Right lobe of liver (tissue), 6 donors: ENCODE measurements around the gene WDR91. TPM values are rescaled to one million over a fixed set of nuclear protein-coding genes. Genes with fewer than 3 reads are reported as not detected.

Experiments
- ATAC-seq, 4 donors: fragments of 200-7000 bp; cut with Tn5 transposase; one replicate each; pipeline ENCODE4 v1.9.1; 2020; ENCODE audit warnings: mild to moderate bottlenecking in 4 of 4, moderate library complexity in 4 of 4
- DNase-seq, 3 donors: peaks; one replicate each; pipeline ENCODE4 v3.0.0-alpha.2; 2020
- H3K27ac ChIP-seq, 3 donors: fragments of 200-600 bp; one replicate each; pipeline ENCODE4 v1.8.0; 2022
- H3K27me3 ChIP-seq, 2 donors: fragments of 200-600 bp; one replicate each; pipeline ENCODE4 v1.8.0; 2022
- H3K36me3 ChIP-seq, 4 donors: fragments of 200-600 bp; sonication (generic) in 1 of 4; one replicate each; pipeline versions ENCODE4 v1.5.1 to v1.8.0; 2017 to 2022; ENCODE audit warnings: control low read depth in 1 of 4
- H3K4me1 ChIP-seq, 4 donors: fragments of 200-600 bp; sonication (generic) in 1 of 4; one replicate each; pipeline versions ENCODE4 v1.5.1 to v1.8.0; 2017 to 2022; ENCODE audit warnings: control low read depth in 1 of 4
- H3K4me3 ChIP-seq, 3 donors: fragments of 200-600 bp; one replicate each; pipeline ENCODE4 v1.8.0; 2022
- H3K9me3 ChIP-seq, 4 donors: fragments of 200-600 bp; sonication (generic) in 1 of 4; one replicate each; pipeline versions ENCODE4 v1.5.1 to v1.8.0; 2017 to 2022; ENCODE audit warnings: control low read depth in 1 of 4
- CTCF ChIP-seq, 4 donors: fragments of 200-600 bp in 3 of 4; fragments of 450-650 bp in 1 of 4; IDR thresholded peaks; one replicate each; pipeline versions ENCODE4 v1.5.1 to v1.8.0; 2016 to 2022; ENCODE audit warnings: antibody characterized with exemption in 4 of 4, mild to moderate bottlenecking in 2 of 4
- POLR2A ChIP-seq: fragments of 450-650 bp; IDR thresholded peaks from one replicate; pipeline ENCODE4 v1.6.1; 2017; ENCODE audit warnings: antibody characterized with exemption, mild to moderate bottlenecking
- WGBS: methylation state at CpG from one replicate; pipeline ENCODE4 v1.1.6; 2018; ENCODE audit warnings: low coverage, low lambda C conversion rate; ENCODE audit not compliant: insufficient coverage; ENCODE audit errors: missing lambda C conversion rate; 5-methylcytosine and 5-hydroxymethylcytosine counted together
- intact Hi-C, 2 donors: fragments of 100-400 bp; cut with DNase I; formaldehyde crosslinking; loops; one replicate each; pipeline versions ENCODE4 v1.11.2 to v1.14.1; 2022
- total RNA-seq, 6 experiments: library from RNA; depleted of rRNA in 2 of 6; stranded (reverse); fragments of >200 nt in 2 of 6; fragmentation: NEBNext Ultra II Directional in 3 of 6; extraction: Animal tissue kit (Norgen Biotek cat#: 25700) in 3 of 6; gene quantifications; one replicate each; pipeline versions ENCODE4 v1.1.0 to v1.2.4, GENCODE V29; 2016 to 2023
- donor health status: DM: no; HTN: yes; CAD: no.
- donor health status: DM: no; HTN: no; CAD: no.
- donor health status: DM: no; HTN: no; CAD: no.
- donor health status: DM: no; HTN: yes; CAD: no.
- donor health status: DM: no; HTN: yes; CAD: no.

The WDR91 gene
- total RNA-seq, 6 experiments from 2014 or later, result 6.0 to 11.5 (median 8.6) TPM

GRCh38 chr7:135192914-135193536, 18.3 kb downstream of the WDR91 start:
- H3K27me3 ChIP-seq, result no peaks in the 10 kb centered on the region
- no peak for ATAC-seq
- TF ChIP-seq POLR2A (no peak), CTCF (IDR thresholded peaks at IDR 0.05) (no peak)
- H3K36me3 ChIP-seq, result peaks cover 5 to 66% (median 9%) of the 10 kb centered on the region in 4 donors
- no CpG with 5 or more reads among the region's 11 CpGs for WGBS
- H3K9me3 ChIP-seq, result no peaks in the 10 kb centered on the region
- H3K4me1 ChIP-seq, result peaks cover 0 to 6% (median 0%) of the 10 kb centered on the region in 4 donors
- DNase-seq, result no peak
- intact Hi-C loops, result no loop called here
- no peak overlapping the region for H3K4me3 ChIP-seq
- no peak overlapping the region for H3K27ac ChIP-seq

GRCh38 chr7:135190703-135191102, 20.6 kb downstream of the WDR91 start:
- H3K36me3 ChIP-seq, result peaks cover 5 to 63% (median 19%) of the 10 kb centered on the region in 4 donors
- H3K9me3 ChIP-seq, result no peaks in the 10 kb centered on the region
- intact Hi-C loops, result no loop called here
- no peak for ATAC-seq
- no peaks in the 10 kb centered on the region for H3K27me3 ChIP-seq
- TF ChIP-seq CTCF (IDR thresholded peaks at IDR 0.05), result no peak
- TF ChIP-seq POLR2A, result no peak
- peaks cover 0 to 6% (median 0%) of the 10 kb centered on the region in 4 donors for H3K4me1 ChIP-seq
- no peak overlapping the region for H3K27ac ChIP-seq
- H3K4me3 ChIP-seq, result no peak overlapping the region
- DNase-seq, result no peak

GRCh38 chr7:135189961-135190360, 21.4 kb downstream of the WDR91 start:
- Histone ChIP-seq H3K9me3 (no peaks in the 10 kb centered on the region), H3K27me3 (no peaks in the 10 kb centered on the region), H3K4me1 (peaks cover 0 to 6% (median 0%) of the 10 kb centered on the region in 4 donors), H3K36me3 (peaks cover 4 to 63% (median 21%) of the 10 kb centered on the region in 4 donors), H3K4me3 (no peak overlapping the region), H3K27ac (no peak overlapping the region)
- intact Hi-C loops, result no loop called here
- 92% methylated on average over 4 of the region's 4 CpGs for WGBS
- ATAC-seq, result no peak
- DNase-seq, result no peak
- TF ChIP-seq CTCF (IDR thresholded peaks at IDR 0.05), result no peak
- no peak for TF ChIP-seq POLR2A

- Histone ChIP-seq H3K36me3 (peaks cover 0 to 61% (median 21%) of the 10 kb centered on the region in 4 donors), H3K27ac (no peak overlapping the region), H3K4me3 (no peak overlapping the region), H3K9me3 (no peaks in the 10 kb centered on the region), H3K4me1 (peaks cover 0 to 6% (median 0%) of the 10 kb centered on the region in 4 donors), H3K27me3 (no peaks in the 10 kb centered on the region)
- ATAC-seq, result peak; percentile 82 to 93 (median 87)
- TF ChIP-seq CTCF (IDR thresholded peaks at IDR 0.05), result no peak
- no peak for TF ChIP-seq POLR2A
- DNase-seq, result peak in 1 of 3 donors; percentile 75
- intact Hi-C loops, result no loop called here
- 56% methylated on average over 5 of the region's 6 CpGs for WGBS
These were observed 22.1 kb downstream of the WDR91 start for GRCh38 chr7:135189221-135189662.
